Activated CD4-positive, alpha-beta T cell treated with anti-CD3 and anti-CD28 coated beads, Interleukin-10, Interleukin-2, amounts not matched to agents 100 ng/mL and 50 ng/mL, durations not matched to agents 16 hours and 8 hours (primary cell): ENCODE measurements around the gene FRMPD4.
"Not testable (repeated sequence)": the region's sequence is repeated elsewhere in the genome, so short reads cannot be mapped to it uniquely, and the experiment has no call there.

ENCODE experiments used
- DNase-seq: peaks from one replicate; pipeline ENCODE4 v3.0.0-alpha.2; 2020

FRMPD4 gene

GRCh38 chrX:12138361-12139313, at the start of gene FRMPD4:
Gene FRMPD4, plus strand, starts transcription at chrX:12138473. Its CDS starts 499 bp downstream, at chrX:12138972.
- DNase-seq = no peak

DNA sequence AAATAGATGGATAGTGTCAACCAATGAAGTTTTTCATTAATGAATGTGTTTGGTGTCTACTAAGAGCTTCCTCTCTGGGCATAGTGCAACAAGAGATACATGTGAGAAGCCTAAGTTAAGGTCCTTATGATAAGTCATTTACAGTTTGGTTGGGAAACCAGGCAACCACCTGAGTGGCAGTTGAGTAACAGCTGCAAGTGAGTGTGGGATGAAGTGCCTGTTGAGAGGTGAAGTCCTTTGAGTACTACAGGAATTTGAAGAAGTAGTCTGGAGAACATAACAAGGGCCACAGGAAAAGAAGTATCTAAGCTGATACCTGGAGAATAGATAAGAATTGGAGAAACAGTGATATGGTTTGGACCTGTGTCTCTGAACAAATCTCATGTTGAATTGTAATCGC, 48.5 kb upstream of the FRMPD4 start:
- DNase-seq = no peak

GRCh38 chrX:12113321-12113720, 25.0 kb upstream of the FRMPD4 start:
- DNase-seq = no peak

DNA sequence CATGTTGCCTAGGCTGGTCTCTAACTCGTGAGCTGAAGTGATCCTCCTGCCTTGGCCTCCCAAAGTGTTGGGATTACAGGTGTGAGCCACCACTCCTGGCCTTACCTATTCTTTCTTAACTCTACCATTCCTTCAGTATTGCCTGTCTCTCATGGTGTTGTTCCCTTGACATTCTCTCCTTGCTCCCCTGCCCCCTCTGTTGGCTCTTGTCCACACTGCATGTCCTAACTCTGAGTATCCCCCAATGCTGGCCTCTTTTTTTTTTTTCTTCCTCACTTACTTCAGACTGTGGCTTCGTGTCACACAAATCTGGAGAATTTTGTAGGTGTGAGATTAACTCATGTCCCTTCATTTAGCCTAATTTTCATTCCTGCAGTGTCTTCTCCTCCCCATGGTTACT, 22.9 kb upstream of the FRMPD4 start:
- peak; percentile 1 for DNase-seq

GRCh38 chrX:12118134-12118533, 20.1 kb upstream of the FRMPD4 start:
- DNase-seq = no peak

DNA sequence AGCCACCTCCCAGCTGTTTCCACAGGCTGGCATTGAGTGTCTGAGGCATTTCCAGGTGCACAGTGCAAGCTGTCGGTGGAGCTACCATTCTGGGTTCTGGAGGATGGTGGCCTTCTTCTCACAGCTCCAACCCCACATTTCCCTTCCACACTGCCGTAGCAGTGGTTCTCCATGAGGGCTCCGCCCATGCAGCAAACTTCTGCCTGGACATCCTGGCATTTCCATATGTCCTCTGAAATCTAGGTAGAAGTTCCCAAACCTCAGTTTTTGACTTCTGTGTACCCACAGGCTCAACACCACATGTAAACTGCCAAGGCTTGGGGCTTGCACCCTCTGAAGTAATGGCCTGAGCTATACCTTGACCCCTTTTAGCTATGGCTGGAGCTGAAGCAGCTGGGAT, 10.3 kb upstream of the FRMPD4 start:
- no peak for DNase-seq

DNA sequence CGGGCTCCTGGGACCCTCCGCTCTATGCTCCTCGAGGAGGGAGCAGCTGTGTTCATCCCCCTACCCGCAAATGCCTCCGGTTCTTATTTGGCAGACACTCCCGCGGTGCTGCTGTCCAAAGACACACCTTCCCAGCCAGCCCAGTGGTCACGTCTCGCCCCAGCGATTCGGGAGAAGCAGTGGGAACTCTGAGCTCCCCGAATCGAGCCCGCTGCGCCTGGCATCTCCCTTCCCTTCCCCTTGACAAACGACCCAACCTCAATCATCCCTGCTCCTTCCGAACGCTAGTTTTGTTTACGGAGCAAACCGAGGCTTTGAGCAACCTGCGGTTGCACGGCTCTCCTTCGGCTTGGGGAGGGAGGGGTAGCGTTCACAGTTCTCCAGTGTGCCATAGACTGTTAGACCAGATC, 317 bp upstream of the FRMPD4 start:
- DNase-seq = no peak

- no peak for DNase-seq
Measured at GRCh38 chrX:12139934-12140611, 1.8 kb downstream of the FRMPD4 start.

DNA sequence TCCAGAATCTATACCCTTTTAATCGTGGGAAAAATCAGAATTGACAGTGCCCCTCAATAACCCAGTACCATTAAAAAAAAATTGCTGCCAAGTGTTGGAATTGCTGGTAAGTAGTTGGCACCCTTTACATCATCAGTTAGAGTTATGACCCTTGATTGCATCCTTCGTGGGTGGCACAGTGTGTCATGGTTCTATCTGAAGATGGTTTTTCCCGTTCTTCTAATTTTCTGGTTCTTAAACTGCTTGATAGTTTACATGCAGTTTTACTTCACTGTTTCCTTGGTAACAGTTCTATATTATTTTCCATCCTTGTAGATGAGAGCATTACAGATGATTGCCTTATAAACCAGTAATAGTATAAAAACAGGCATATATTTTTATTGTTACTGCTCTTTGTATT, 3.2 kb downstream of the FRMPD4 start:
- DNase-seq = no peak

- no peak for DNase-seq
Measured at GRCh38 chrX:12142661-12143060, 4.4 kb downstream of the FRMPD4 start.

DNA sequence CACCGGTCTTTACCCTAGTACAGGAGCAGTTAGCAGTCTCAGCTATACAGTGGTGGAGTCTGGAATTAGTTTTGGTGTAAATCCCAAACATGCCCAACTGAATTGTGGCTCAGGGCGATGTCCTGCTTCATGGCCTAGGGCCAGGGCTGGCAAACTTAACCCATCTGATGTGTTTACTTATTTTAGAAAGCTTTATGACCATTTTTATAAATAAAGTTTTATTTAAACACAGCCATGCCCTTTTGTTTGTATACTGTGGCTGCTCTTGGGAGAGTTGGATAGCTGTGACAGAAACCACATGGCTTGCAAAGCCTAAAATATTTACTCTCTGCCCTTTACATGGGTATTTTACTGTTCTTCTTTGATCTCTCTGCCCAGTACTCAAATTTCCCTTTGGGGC, 7.1 kb downstream of the FRMPD4 start:
- DNase-seq = no peak

- no peak for DNase-seq
Measured at GRCh38 chrX:12149670-12150407, 11.6 kb downstream of the FRMPD4 start.

GRCh38 chrX:12153317-12153716, 15.0 kb downstream of the FRMPD4 start:
- DNase-seq = no peak

- DNase-seq = no peak
Measured at GRCh38 chrX:12153741-12154140, 15.5 kb downstream of the FRMPD4 start.

- no peak for DNase-seq
Measured at GRCh38 chrX:12159799-12160198, 21.5 kb downstream of the FRMPD4 start.

GRCh38 chrX:12162420-12162819, 24.1 kb downstream of the FRMPD4 start:
- DNase-seq = no peak

- not testable (repeated sequence) for DNase-seq
Measured at GRCh38 chrX:12164180-12164579, 25.9 kb downstream of the FRMPD4 start.

DNA sequence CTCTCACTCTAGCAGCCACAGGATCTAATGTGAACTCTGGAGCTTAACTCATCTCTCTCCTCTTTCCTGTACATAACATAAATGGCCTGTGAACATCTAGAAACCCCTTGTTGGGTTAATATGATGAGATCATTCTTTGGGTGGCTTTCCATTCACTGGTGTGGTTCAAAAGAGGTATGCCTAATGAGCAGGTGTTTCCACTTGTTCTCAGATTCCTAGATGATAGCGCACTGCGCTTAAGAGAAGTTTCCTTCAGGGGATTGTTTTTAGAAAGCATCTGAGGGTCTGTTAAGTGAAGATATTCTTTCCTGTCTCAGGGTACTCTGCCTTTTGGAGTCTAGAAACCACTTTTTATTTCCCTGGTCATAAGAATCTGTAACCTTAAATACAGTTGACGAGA, 32.5 kb downstream of the FRMPD4 start:
- no peak for DNase-seq

GRCh38 chrX:12174358-12174757, 36.1 kb downstream of the FRMPD4 start:
- DNase-seq = no peak

- DNase-seq = no peak
Measured at GRCh38 chrX:12197030-12197429, 58.8 kb downstream of the FRMPD4 start.

DNA sequence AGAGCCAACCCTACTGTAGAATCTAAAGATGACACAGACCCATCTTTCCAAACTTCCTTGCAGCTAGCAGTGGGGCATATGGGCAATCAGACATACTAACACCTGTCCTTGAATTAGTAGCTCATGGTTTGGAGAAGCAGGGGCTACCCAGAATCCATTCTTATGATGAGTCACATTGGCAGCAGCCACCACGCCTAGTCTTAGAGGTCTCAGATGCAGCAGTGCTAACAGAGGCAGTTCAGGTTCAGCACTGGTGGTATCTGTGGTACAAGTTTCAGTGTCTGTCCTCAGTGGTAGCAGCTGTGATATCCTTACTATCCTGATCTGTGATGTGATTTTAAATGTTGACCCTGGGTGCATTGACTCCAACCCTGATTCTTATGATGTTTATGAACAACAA, 68.1 kb downstream of the FRMPD4 start:
- DNase-seq = no peak

DNA sequence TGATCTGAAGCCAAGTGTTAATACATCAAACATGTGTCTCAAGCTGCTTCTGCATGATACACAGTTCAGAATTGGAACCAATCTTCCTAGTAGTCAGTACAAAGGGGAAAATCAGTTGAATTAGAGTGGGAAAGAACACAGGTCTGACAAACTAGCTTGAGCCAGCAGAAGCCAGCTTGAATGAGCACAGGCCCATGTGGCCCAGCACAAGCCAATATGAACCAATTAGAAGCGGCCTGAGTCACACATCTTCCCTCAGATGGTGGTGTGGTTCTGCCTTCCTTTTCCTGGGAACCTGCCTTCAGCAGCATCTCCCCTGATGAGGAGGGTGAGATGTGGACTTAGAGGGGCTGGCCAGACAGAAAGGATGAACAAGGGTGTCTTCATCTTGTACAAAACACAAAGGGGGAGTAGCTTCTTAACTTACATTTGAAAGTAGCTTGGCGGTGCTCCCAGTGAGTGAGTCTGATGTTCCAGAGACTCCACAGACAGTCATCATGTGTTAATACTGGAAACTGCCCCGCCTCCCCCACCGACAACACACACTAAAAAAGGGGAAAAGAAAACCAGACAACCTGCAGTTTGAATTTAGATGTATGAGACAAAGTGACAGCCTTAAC, 72.0 kb downstream of the FRMPD4 start:
- DNase-seq = no peak

GRCh38 chrX:12210971-12211370, 72.7 kb downstream of the FRMPD4 start:
- DNase-seq = no peak
